Activated CD8-positive, alpha-beta T cell treated with anti-CD3 and anti-CD28 coated beads for 36 hours (primary cell): ENCODE data around the gene PRCC. TPM values are rescaled to one million over a fixed set of nuclear protein-coding genes. Genes with fewer than 3 reads are reported as not detected.
A peak's percentile ranks its signal among the peaks of the same experiment; 100 is the strongest.

Experiments
- ATAC-seq: fragments of 200-7000 bp; cut with Tn5 transposase; one replicate; pipeline ENCODE4 v1.10.0; 2021; ENCODE audit warnings: mild to moderate bottlenecking, moderate library complexity
- CTCF ChIA-PET: fragments of 350-600 bp; sonication (Branson Sonifier 250); formaldehyde crosslinking; loops from one replicate; lab custom pipeline; 2021; ENCODE audit warnings: antibody characterized with exemption; lab: Charles Lee
- POLR2A ChIA-PET: fragments of 350-600 bp; sonication (Branson Sonifier 250); formaldehyde crosslinking; loops from one replicate; lab custom pipeline; 2021; ENCODE audit warnings: antibody characterized with exemption; lab: Charles Lee
- DNase-seq: peaks from one replicate; pipeline ENCODE4 v3.0.0-alpha.2; 2020
- H3K27ac Mint-ChIP-seq: one replicate; pipeline ENCODE4 v1.8.0; 2021; ENCODE audit warnings: mild to moderate bottlenecking, mixed read lengths
- H3K27me3 Mint-ChIP-seq: one replicate; pipeline ENCODE4 v1.8.0; 2021; ENCODE audit warnings: mixed read lengths
- H3K36me3 Mint-ChIP-seq: one replicate; pipeline ENCODE4 v1.8.0; 2021; ENCODE audit warnings: low read depth, mixed read lengths
- H3K4me1 Mint-ChIP-seq: one replicate; pipeline ENCODE4 v1.8.0; 2021; ENCODE audit warnings: low read depth, mixed read lengths
- H3K4me3 Mint-ChIP-seq: one replicate; pipeline ENCODE4 v1.8.0; 2021; ENCODE audit warnings: mild to moderate bottlenecking, moderate library complexity, mixed read lengths
- H3K9me3 Mint-ChIP-seq: one replicate; pipeline ENCODE4 v1.8.0; 2021; ENCODE audit warnings: mixed read lengths
- CTCF ChIP-seq: fragments of 200-600 bp; IDR thresholded peaks from one replicate; pipeline ENCODE4 v1.8.0; 2022; ENCODE audit warnings: antibody characterized with exemption, mild to moderate bottlenecking
- intact Hi-C: fragments of 100-400 bp; cut with micrococcal nuclease; formaldehyde crosslinking; loops from one replicate; pipeline ENCODE4 v1.10.0; 2022
- total RNA-seq, 2 experiments: library from RNA; stranded (reverse); gene quantifications; one replicate each; pipeline ENCODE4 v1.2.3, GENCODE V29; 2021

PRCC gene
- total RNA-seq, 2 experiments from 2014 or later = 69.8 to 70.6 TPM

GRCh38 chr1:156845055-156845952 lies 78.0 kb downstream of the PRCC start:
- no peak for TF ChIP-seq CTCF
- Mint-ChIP-seq H3K27me3 (peaks cover 62% of the 10 kb centered on the region), H3K36me3 (no peaks in the 10 kb centered on the region), H3K4me3 (peak overlapping the region; percentile 71), H3K27ac (no peak overlapping the region), H3K9me3 (no peaks in the 10 kb centered on the region), H3K4me1 (peaks cover 44% of the 10 kb centered on the region)
- ChIA-PET CTCF (interaction anchor here (0.6 to 1.7 kb wide), 6 partner anchors 11 to 119 kb away, joined by 3 to 6 read pairs (median 4); no protein-coding TSS in a partner anchor), POLR2A (interaction anchor here (0.9 to 1.1 kb wide), 3 partner anchors 19 to 140 kb away, joined by 3 to 4 read pairs (median 3); partner anchors contain the start of gene CRABP2)
- DNase-seq (peak; percentile 63), ATAC-seq (peak; percentile 51)
- intact Hi-C loops = no loop called here

GRCh38 chr1:156845953-156846545 lies 78.7 kb downstream of the PRCC start:
- CTCF ChIA-PET = interaction anchor here (1.7 to 5.7 kb wide), 3 partner anchors 8 to 44 kb away, joined by 5 to 81 read pairs (median 55); partner anchors contain the start of genes INSRR and NTRK1
- POLR2A ChIA-PET = interaction anchor here (0.6 to 0.9 kb wide), 2 partner anchors 19 to 95 kb away, joined by 3 to 4 read pairs; no protein-coding TSS in a partner anchor

GRCh38 chr1:156846643-156847042 lies 79.3 kb downstream of the PRCC start:
- H3K4me3 Mint-ChIP-seq = peak overlapping the region; percentile 71
- no peak overlapping the region for H3K27ac Mint-ChIP-seq
- H3K36me3 Mint-ChIP-seq = no peaks in the 10 kb centered on the region
- peaks cover 51% of the 10 kb centered on the region for H3K27me3 Mint-ChIP-seq
- H3K9me3 Mint-ChIP-seq = no peaks in the 10 kb centered on the region
- H3K4me1 Mint-ChIP-seq = peaks cover 44% of the 10 kb centered on the region
- intact Hi-C loops = no loop called here
- DNase-seq (no peak), ATAC-seq (no peak)
- no peak for TF ChIP-seq CTCF
- ChIA-PET CTCF (interaction anchor here (1.4 to 5.7 kb wide), 4 partner anchors 9 to 43 kb away, joined by 5 to 81 read pairs (median 30); partner anchors contain the start of genes INSRR and NTRK1), POLR2A (interaction anchor here (0.6 kb wide), 1 partner anchor 96 kb away, joined by 3 read pairs; no protein-coding TSS in a partner anchor)

More at GRCh38 chr1:156845953-156846545, 78.7 kb downstream of the PRCC start:
- TF ChIP-seq CTCF = no peak
- intact Hi-C loops = no loop called here
- Mint-ChIP-seq H3K27me3 (peaks cover 56% of the 10 kb centered on the region), H3K4me1 (peaks cover 44% of the 10 kb centered on the region), H3K9me3 (no peaks in the 10 kb centered on the region), H3K27ac (no peak overlapping the region), H3K4me3 (peak overlapping the region; percentile 71), H3K36me3 (no peaks in the 10 kb centered on the region)
- no peak for ATAC-seq
- no peak for DNase-seq

GRCh38 chr1:156847591-156848460 lies 80.5 kb downstream of the PRCC start:
- peak overlapping the region; percentile 5 for H3K27ac Mint-ChIP-seq
- H3K4me1 Mint-ChIP-seq = peaks cover 44% of the 10 kb centered on the region
- intact Hi-C loops = no loop called here
- ChIA-PET POLR2A (interaction anchor here (1.1 to 2.4 kb wide), 7 partner anchors 9 to 46 kb away, joined by 3 to 19 read pairs (median 5); partner anchors contain the start of genes INSRR and NTRK1), CTCF (interaction anchor here (0.8 to 5.7 kb wide), 11 partner anchors 10 to 122 kb away, joined by 3 to 81 read pairs (median 5); partner anchors contain the start of genes INSRR and NTRK1)
- peak overlapping the region; percentile 70 for H3K4me3 Mint-ChIP-seq
- ATAC-seq = no peak
- DNase-seq = no peak
- no peak for TF ChIP-seq CTCF
- no peaks in the 10 kb centered on the region for H3K9me3 Mint-ChIP-seq
- H3K27me3 Mint-ChIP-seq = peaks cover 40% of the 10 kb centered on the region
- H3K36me3 Mint-ChIP-seq = no peaks in the 10 kb centered on the region
